Stimulated activated CD8-positive, alpha-beta memory T cell treated with anti-CD3 and anti-CD28 coated beads, Interleukin-4, amount 100 ng/mL, for 1 hour (primary cell): ENCODE data around the gene MSI1.

Source experiments
- DNase-seq, 2 donors: peaks; one replicate each; pipeline ENCODE4 v3.0.0-alpha.2; 2020; ENCODE audit warnings: low read depth in 2 of 2, low spot score in 1 of 2

MSI1 gene

DNA sequence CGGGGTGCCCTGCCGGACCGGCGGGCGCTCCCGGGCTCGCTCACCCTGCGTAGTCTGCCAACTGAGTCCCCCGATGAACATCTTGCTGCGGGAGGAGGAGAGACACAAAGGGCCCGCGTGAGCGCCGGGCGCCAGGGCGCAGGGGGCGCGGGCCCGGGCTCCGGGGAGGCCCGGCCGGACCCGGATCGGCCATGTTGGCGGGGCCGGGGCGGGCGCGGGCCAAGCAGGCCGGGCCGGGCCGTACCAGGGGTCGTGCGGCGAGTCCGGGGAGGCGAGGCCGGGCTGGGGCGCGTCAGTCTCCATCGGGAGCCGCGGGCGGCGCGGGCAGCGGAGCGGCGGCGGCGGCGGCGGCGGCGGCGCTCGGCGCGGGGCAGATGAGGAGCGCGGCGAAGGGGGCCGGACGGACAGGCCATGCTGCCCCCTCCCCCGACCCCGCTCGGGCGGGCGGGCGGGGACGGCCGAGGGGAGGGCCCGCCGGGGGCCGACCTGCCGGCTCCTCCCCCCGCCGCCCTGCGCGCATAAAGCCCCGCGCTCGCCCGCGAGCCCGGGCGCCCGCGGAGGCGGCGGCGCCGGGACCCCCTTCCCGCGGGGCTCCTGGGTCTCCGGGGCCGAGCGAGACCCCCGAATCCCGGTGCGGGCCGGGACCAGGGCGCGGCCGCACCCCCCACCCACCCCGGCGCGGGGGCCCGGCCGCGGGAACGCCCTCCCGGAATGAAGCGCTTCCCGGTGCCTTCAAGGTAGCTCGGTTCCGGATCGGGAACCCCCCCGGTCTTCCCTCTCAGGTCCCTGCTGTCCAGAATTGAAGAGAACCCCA lies at the start of gene MSI1:
MSI1 (minus strand) TSS at position 376 of the 814 bp plus-strand sequence; CDS start at position 303, 73 bp downstream.
- no peak for DNase-seq

DNA sequence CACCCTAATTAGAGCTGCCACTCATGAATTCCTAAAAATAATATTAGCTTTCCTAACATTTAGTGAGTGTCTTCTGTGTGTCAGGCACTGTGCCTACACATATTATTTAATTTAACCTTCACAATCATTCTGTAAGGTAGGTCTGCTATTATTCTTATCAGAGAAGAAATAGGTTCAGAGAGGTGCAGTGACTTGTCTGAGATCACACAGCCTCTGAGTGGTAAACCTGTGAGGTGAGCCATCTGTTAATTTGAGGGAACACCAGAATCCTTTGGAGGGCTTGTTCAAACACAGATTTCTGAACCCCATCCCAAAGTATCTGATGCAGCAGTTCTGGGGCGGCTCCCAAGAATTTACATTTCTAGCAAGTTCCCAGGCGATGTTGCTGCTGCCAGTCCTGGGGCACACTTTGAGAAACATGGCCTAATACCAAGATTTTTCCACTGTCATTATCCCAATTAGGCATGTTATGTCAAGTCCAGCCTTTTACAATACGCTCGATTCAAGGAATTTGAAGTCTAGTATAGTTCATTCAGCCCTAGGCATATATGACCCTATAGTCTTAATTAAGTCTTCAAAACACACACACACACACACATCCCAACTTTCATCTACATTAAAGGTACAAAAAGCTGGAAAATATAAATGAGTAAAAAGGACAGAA lies 49.1 kb upstream of the MSI1 start:
- no peak for DNase-seq

- no peak for DNase-seq
Measured at GRCh38 chr12:120416490-120417216, 47.7 kb upstream of the MSI1 start.

DNA sequence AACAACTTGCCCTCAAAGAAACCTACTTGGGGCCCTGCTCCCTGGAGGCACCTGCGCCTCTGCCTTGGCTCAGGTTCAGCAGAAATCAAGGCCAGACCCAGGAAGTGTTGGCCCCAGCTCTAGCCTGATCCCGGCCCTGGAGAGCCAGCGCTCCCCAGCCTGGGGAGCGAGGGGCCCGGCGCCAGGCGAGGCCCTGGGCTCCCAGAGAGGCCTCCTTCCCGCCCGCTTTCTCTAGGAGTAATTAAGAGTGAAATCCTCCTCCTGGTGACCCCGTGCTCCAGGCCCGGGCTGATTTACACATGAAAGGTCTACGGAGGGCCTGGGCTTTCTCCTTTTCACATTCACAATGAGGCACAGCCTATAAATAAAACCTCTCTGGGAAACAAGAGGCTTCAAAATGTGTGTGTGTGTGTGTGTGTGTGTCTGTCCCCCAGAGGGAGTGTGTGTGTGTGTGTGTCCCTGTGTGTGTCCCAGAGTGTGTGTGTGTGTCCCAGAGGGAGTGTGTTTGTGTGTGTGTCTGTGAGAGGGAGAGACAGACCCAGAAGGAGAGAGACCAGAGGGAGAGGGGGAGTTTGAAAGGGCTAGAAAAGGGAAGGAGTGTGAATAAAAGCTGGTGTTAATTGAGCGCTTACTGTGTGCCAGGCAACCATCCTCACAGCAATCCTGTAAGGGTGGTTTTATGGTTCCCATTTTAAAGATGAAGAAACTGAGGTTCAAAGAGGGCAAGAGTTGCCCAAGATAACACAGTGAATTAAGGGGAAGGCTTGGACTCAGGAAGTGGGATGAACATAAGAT lies 45.1 kb upstream of the MSI1 start:
- DNase-seq, result no peak

DNA sequence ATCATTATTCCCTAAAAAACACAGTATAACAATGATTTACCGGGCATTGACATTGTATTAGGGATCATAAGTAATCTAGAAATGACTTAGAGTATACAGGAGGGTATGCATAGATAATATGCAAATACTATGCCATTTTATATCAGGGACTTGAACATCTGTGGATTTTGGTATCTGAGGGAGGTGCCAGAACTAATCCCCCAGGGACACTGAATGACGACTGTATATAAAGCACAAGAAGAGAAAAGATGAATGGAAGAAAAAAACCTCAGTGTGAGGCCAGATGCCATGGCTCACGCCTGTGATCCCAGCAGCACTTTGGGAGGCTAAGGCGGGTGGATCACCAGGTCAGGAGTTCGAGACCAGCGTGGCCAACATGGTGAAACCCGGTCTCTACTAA lies 43.5 kb upstream of the MSI1 start:
- DNase-seq, result no peak

- DNase-seq, result no peak
Measured at GRCh38 chr12:120408771-120409170, 39.8 kb upstream of the MSI1 start.

- no peak for DNase-seq
Measured at GRCh38 chr12:120406553-120406952, 37.6 kb upstream of the MSI1 start.

- DNase-seq, result no peak
Measured at GRCh38 chr12:120406069-120406468, 37.1 kb upstream of the MSI1 start.

- no peak for DNase-seq
Measured at GRCh38 chr12:120404271-120404670, 35.3 kb upstream of the MSI1 start.

GRCh38 chr12:120403869-120404268 lies 34.9 kb upstream of the MSI1 start:
- no peak for DNase-seq

- DNase-seq, result no peak
Measured at GRCh38 chr12:120402217-120402616, 33.3 kb upstream of the MSI1 start.

DNA sequence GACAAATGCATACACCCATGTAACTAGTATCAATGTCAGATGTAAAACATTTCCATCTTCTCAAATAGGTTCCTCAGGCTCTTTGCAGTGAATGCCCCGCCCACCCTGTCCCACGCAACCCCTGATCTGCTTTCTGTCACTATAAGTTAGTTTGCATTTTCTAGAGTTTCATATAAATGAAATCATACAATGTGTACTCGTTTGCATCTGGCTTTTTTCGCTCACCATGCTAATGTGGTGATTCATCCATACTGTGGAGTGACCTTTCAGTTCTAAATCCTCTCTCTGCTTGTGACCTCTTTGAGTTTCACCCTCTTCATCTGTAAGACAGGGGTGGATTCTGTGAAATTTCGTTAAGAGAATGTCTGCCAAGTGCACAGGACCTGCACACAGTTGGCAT lies 30.6 kb upstream of the MSI1 start:
- DNase-seq, result no peak

- DNase-seq, result no peak
Measured at GRCh38 chr12:120397824-120398540, 29.0 kb upstream of the MSI1 start.

GRCh38 chr12:120394483-120395367 lies 25.8 kb upstream of the MSI1 start:
- no peak for DNase-seq

- no peak for DNase-seq
Measured at GRCh38 chr12:120390540-120391120, 21.7 kb upstream of the MSI1 start.

DNA sequence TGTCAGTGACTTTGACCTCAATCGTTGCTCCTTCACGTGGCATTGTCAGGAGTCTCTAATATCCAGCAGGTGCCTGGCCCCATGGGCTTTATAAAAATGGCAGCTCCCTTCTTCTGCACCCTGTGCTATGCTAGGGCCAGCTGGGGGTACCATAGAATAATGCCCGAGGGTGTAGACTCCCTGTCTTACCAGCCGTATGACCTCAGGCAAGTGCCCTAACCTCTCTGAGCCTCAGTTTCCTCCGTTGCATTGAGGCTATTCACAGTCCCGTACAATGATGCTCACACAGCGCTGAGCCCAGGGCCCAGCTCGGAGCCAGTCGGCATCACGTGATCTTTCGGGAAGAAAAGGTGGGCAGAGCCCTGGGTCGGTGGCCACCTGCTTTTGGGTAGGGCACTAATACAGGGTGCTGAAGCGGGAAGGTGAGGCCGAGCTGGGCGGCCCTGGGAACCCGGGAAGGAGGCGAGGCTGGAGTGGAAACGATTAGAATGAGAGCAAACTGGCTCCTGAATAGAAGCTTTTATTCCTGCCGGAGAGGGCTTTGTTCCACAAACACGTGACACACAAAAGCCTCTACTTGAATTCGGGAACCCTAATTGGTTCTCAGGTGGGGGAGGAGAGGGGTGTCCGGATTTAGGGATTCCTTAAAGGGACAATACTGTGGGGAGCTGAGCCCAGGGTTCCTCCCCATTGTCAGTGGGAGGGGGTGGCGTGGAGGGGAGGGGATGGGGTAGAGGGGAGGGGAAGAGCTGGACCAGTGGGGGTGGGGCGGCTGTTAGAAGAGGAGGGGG lies 19.9 kb upstream of the MSI1 start:
- no peak for DNase-seq

DNA sequence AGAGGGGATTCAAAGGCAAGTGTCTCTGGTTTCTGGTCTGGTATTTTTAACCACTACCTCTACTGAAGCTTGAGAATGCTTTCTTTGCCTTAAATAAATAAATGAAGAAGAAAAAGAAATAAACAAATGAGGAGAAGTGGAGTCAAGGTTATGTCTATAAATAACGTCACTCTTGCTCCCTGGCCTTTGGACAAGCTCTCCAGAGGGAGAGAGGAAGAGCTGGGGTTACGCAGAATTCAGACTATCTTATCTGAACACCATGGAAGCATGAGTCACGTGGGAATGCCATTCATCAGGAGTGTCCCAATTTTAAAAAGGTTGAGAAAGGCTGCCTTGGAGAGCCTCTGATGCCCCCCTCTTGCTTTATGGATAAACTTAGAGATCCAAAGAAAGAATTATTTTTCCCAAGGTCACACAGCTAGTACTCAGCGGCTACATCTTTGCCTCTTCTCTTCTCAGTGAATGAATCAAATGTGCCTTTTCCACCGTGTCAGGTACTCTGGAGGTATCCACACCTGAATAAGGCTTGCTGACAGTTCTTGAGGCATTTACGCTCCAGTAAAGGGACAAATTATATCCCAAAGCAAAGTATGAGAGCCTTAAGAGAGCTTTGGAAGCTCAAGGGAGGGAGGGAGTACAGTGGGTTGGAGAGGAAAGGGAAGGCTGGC lies 12.9 kb upstream of the MSI1 start:
- no peak for DNase-seq

DNA sequence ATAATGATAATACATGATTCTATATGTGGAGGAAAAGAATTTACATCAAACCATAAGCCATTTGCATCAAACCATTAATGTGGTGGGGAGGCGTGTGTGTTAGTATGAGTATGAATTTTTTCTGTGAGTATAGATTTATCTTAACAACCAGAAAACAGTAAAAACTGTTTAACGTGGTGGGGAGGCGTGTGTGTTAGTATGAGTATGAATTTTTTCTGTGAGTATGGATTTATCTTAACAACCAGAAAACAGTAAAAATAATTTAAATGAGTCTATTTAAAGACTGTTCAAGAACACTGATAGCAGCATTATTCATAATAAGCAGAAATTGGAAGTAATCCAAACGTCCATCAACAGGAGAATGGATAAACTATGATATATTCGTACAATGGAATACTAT lies 9.1 kb upstream of the MSI1 start:
- no peak for DNase-seq
